ENCODE results near the gene DHRSX. TPM values are rescaled to one million over a fixed set of nuclear protein-coding genes. Genes with fewer than 3 reads are reported as not detected.
"Not testable (repeated sequence)": the region's sequence is repeated elsewhere in the genome, so short reads cannot be mapped to it uniquely, and the experiment has no call there.

The DHRSX gene
- total RNA-seq, 1 donor from 2014 or later: 37.1 TPM

DNA sequence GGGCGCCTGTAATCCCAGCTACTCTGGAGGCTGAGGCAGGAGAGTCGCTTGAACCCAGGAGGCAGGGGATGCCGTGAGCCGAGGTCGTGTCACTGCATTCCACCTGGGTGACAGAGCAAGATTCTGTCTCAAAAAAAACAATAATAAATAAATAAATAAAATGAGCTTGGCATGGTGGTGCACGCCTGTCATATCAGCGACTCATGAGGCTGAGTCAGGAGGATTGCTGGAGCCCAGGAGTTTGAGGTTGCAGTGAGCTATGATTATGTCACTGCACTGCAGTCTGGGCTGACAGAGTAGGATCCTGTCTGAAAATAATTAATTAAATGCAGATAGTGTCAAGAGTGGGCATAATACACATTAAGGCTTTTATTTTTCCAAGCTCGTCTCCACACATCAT, 77.5 kb downstream of the DHRSX start:
- no peak overlapping the region for H3K4me3 Mint-ChIP-seq (ENCODE audit: unreplicated experiment)
- peaks cover 3% of the 10 kb centered on the region for H3K4me1 Mint-ChIP-seq (ENCODE audit: low read depth, unreplicated experiment)
- no peak for DNase-seq
- TF ChIP-seq, protein P1, sequence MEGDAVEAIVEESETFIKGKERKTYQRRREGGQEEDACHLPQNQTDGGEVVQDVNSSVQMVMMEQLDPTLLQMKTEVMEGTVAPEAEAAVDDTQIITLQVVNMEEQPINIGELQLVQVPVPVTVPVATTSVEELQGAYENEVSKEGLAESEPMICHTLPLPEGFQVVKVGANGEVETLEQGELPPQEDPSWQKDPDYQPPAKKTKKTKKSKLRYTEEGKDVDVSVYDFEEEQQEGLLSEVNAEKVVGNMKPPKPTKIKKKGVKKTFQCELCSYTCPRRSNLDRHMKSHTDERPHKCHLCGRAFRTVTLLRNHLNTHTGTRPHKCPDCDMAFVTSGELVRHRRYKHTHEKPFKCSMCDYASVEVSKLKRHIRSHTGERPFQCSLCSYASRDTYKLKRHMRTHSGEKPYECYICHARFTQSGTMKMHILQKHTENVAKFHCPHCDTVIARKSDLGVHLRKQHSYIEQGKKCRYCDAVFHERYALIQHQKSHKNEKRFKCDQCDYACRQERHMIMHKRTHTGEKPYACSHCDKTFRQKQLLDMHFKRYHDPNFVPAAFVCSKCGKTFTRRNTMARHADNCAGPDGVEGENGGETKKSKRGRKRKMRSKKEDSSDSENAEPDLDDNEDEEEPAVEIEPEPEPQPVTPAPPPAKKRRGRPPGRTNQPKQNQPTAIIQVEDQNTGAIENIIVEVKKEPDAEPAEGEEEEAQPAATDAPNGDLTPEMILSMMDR (IDR thresholded peaks at IDR 0.05; ENCODE audit: partially characterized antibody, unreplicated experiment): no peak
- peaks cover 3% of the 10 kb centered on the region for H3K27me3 Mint-ChIP-seq (ENCODE audit: unreplicated experiment)
- peaks cover 19% of the 10 kb centered on the region for H3K36me3 Mint-ChIP-seq (ENCODE audit: unreplicated experiment)
- no peaks in the 10 kb centered on the region for H3K9me3 Mint-ChIP-seq (ENCODE audit: unreplicated experiment)
- H3K27ac Mint-ChIP-seq (ENCODE audit: unreplicated experiment): no peak overlapping the region

DNA sequence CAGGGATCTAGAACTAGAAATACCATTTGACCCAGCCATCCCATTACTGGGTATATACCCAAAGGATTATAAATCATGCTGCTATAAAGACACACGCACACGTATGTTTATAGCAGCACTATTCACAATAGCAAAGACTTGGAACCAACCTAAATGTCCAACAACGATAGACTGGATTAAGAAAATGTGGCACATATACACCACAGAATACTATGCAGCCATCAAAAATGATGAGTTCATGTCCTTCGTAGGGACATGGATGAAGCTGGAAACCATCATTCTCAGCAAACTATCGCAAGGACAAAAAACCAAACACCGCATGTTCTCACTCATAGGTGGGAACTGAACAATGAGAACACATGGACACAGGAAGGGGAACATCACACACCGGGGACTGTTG, 81.4 kb downstream of the DHRSX start:
- DNase-seq; H3K36me3 Mint-ChIP-seq (ENCODE audit: unreplicated experiment); H3K4me3 Mint-ChIP-seq (ENCODE audit: unreplicated experiment); H3K27me3 Mint-ChIP-seq (ENCODE audit: unreplicated experiment); H3K9me3 Mint-ChIP-seq (ENCODE audit: unreplicated experiment); H3K4me1 Mint-ChIP-seq (ENCODE audit: low read depth, unreplicated experiment); H3K27ac Mint-ChIP-seq (ENCODE audit: unreplicated experiment): not testable (repeated sequence)

DNA sequence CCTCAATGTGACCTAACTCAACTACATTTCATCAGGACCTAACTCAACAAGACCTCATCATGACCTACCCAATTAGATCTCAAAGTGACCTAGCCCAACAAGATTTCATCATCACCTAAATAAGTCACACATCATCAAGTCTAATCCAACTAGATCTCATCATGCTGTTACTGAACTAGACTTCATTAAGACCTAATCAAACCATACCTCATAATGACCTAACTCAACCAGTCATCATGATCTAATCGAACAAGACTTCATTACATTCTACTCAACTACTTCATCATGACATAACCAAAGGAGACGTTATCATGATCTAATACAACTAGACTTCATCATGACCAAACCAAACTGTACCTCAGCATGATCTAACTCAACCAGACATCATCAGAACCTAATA, 82.8 kb downstream of the DHRSX start:
- Mint-ChIP-seq H3K36me3 (ENCODE audit: unreplicated experiment) (no peaks in the 10 kb centered on the region), H3K4me1 (ENCODE audit: low read depth, unreplicated experiment) (no peaks in the 10 kb centered on the region), H3K27me3 (ENCODE audit: unreplicated experiment) (no peaks in the 10 kb centered on the region), H3K27ac (ENCODE audit: unreplicated experiment) (no peak overlapping the region), H3K9me3 (ENCODE audit: unreplicated experiment) (no peaks in the 10 kb centered on the region), H3K4me3 (ENCODE audit: unreplicated experiment) (no peak overlapping the region)
- no peak for DNase-seq
- TF ChIP-seq, protein P1 (IDR thresholded peaks at IDR 0.05; ENCODE audit: partially characterized antibody, unreplicated experiment): no peak

DNA sequence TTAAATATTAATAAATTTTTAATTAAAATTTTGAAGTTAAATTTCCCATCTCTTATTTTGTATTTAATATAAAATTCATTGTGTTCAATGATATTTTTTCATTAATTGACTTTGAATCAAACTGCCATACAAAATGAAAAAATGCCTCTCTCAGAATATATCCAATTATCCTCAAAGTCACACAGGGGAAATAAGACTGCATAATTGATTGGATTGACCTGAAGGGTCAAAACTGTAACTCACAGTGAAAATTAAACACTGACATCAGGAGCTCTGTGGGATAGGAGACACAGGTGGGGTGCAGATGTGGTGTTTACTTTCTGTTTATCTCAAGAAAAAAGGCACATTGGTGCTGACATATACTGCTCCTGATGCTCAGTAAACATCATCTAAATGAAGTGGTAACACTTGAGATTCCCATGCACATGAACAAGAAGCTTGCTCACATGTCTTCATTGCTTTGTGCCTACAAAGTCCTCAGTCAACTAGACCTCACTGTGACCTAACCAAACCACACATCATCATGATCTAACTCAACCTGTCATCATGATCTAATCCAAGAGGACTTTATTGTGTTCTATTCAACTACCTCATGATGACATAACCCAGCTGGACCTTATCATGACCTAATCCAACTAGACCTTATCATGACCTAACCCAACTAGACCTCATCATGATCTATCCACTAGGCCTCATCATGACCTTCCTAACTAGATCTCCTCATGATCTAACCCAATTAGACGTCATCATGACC, 83.7 kb downstream of the DHRSX start:
- H3K9me3 Mint-ChIP-seq (ENCODE audit: unreplicated experiment): no peaks in the 10 kb centered on the region
- H3K4me1 Mint-ChIP-seq (ENCODE audit: low read depth, unreplicated experiment): no peaks in the 10 kb centered on the region
- no peaks in the 10 kb centered on the region for H3K36me3 Mint-ChIP-seq (ENCODE audit: unreplicated experiment)
- DNase-seq: no peak
- no peaks in the 10 kb centered on the region for H3K27me3 Mint-ChIP-seq (ENCODE audit: unreplicated experiment)
- H3K4me3 Mint-ChIP-seq (ENCODE audit: unreplicated experiment): no peak overlapping the region
- TF ChIP-seq, protein P1 (IDR thresholded peaks at IDR 0.05; ENCODE audit: partially characterized antibody, unreplicated experiment): no peak
- no peak overlapping the region for H3K27ac Mint-ChIP-seq (ENCODE audit: unreplicated experiment)

DNA sequence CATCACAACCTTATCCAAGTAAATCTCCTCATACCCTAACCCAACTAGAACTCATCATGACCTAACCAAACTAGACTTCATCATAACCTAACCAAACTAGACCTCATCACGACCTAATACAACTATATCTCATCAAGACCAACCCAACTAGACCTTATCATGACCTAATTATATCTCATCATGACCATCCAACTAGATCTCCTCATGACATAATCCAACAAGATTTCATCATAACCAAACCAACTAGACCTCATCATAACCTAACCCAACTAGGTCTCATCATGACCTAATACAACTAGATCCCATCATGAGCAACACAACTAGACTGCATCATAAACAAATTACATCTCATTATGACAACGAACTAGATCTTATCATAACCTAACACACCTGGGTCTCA, 86.4 kb downstream of the DHRSX start:
- no peak overlapping the region for H3K27ac Mint-ChIP-seq (ENCODE audit: unreplicated experiment)
- no peak for DNase-seq
- no peaks in the 10 kb centered on the region for H3K9me3 Mint-ChIP-seq (ENCODE audit: unreplicated experiment)
- H3K27me3 Mint-ChIP-seq (ENCODE audit: unreplicated experiment): peaks cover 2% of the 10 kb centered on the region
- no peak overlapping the region for H3K4me3 Mint-ChIP-seq (ENCODE audit: unreplicated experiment)
- no peaks in the 10 kb centered on the region for H3K4me1 Mint-ChIP-seq (ENCODE audit: low read depth, unreplicated experiment)
- H3K36me3 Mint-ChIP-seq (ENCODE audit: unreplicated experiment): no peaks in the 10 kb centered on the region
- TF ChIP-seq, protein P1 (IDR thresholded peaks at IDR 0.05; ENCODE audit: partially characterized antibody, unreplicated experiment): no peak
